22Rv1 (cell line): ENCODE data around the gene ZNF724.
"Not testable (repeated sequence)": the region's sequence is repeated elsewhere in the genome, so short reads cannot be mapped to it uniquely, and the experiment has no call there.

Experiments used
- CTCF ChIP-seq: fragments of 450-650 bp; IDR thresholded peaks from 2 replicates; pipeline ENCODE4 v1.5.1; 2017; ENCODE audit warnings: mild to moderate bottlenecking
- ZFX ChIP-seq: fragments of 450-650 bp; IDR thresholded peaks from 2 replicates; pipeline ENCODE4 v1.6.1; 2017; ENCODE audit warnings: antibody characterized with exemption, borderline replicate concordance

- TF ChIP-seq CTCF, ZFX: not testable (repeated sequence)
These were observed 3.1 kb upstream of the ZNF724 start for GRCh38 chr19:23253256-23253655.
